K562 (cell line): ENCODE measurements around the gene EMILIN1. TPM values are rescaled to one million over a fixed set of nuclear protein-coding genes. Genes with fewer than 3 reads are reported as not detected.
"Not testable (repeated sequence)": the region's sequence is repeated elsewhere in the genome, so short reads cannot be mapped to it uniquely, and the experiment has no call there.

Experiments used
- ATAC-seq: fragments of 200-7000 bp; cut with Tn5 transposase; 3 replicates; pipeline ENCODE4 v1.9.1; 2020; ENCODE audit warnings: moderate library complexity
- BruUV-seq: library from RNA; stranded (reverse); fragments of 400-500 nt; replicated peaks from 2 replicates; lab custom pipeline; 2021; lab: Mats Ljungman, UMichigan
- CTCF ChIA-PET: fragments of 300-600 bp; formaldehyde crosslinking; extraction: SDS; loops from one replicate; lab custom pipeline; 2021; ENCODE audit warnings: low intra/inter-chr PET ratio; lab: Yijun Ruan, JAX
- POLR2A ChIA-PET: fragments of 300-600, 350-650 bp; sonication (Branson Sonifier 250); formaldehyde crosslinking; extraction: SDS; loops from one replicate; lab custom pipeline; 2021; ENCODE audit warnings: antibody characterized with exemption, inconsistent platforms; lab: Yijun Ruan, JAX
- DNase-seq, 4 experiments: peaks; one replicate each; pipeline versions ENCODE4 v3.0.0 to v3.0.0-alpha.2; 2011 to 2018; ENCODE audit warnings: low spot score in 3 of 4, mixed read lengths in 3 of 4; ENCODE audit errors: extremely low read depth in 1 of 4
- FAIRE-seq: peaks from 2 replicates; lab custom pipeline; 2011; peaks lifted over from hg19 to GRCh38; lab: Jason Lieb, UNC
- H2AFZ ChIP-seq: 2 replicates; pipeline ENCODE4 v1.6.0; 2011; ENCODE audit warnings: low read depth, low read length, control low read depth, inconsistent platforms
- H3K27ac ChIP-seq: fragments of 200-600 bp; 3 replicates; pipeline ENCODE4 v1.8.0; 2011; ENCODE audit warnings: low read depth, mild to moderate bottlenecking, control low read depth, inconsistent platforms, low read length, moderate library complexity, mixed read lengths; ENCODE audit errors: extremely low read depth
- H3K27me3 ChIP-seq, 2 experiments: fragments of 300-600 bp in 1 of 2; 2 replicates in 1 of 2; 3 replicates in 1 of 2; pipeline versions ENCODE4 v1.6.0 to v1.8.0; 2011; ENCODE audit warnings: inconsistent platforms in 2 of 2, low read length in 2 of 2, mild to moderate bottlenecking in 1 of 2, mixed read lengths in 1 of 2, moderate library complexity in 1 of 2; ENCODE audit not compliant: control insufficient read depth in 2 of 2, insufficient read depth in 2 of 2
- H3K36me3 ChIP-seq: fragments of 300-600 bp; 3 replicates; pipeline ENCODE4 v1.8.0; 2011; ENCODE audit warnings: mild to moderate bottlenecking, low read length, inconsistent platforms; ENCODE audit not compliant: control insufficient read depth, insufficient read depth
- H3K4me1 ChIP-seq, 2 experiments: fragments of 200-600 bp in 1 of 2; replicated peaks in 1 of 2; 2 replicates in 1 of 2; 3 replicates in 1 of 2; pipeline versions ENCODE4 v1.5.1 to v1.8.0; 2011; ENCODE audit warnings: inconsistent platforms in 2 of 2, low read length in 2 of 2, mild to moderate bottlenecking in 1 of 2, mixed read lengths in 1 of 2, moderate library complexity in 1 of 2; ENCODE audit not compliant: control insufficient read depth in 2 of 2, insufficient read depth in 2 of 2
- H3K4me2 ChIP-seq: 2 replicates; pipeline ENCODE4 v1.6.1; 2011; ENCODE audit warnings: low read length, control low read depth, inconsistent platforms, mixed read lengths; ENCODE audit not compliant: insufficient read depth
- H3K4me3 ChIP-seq: fragments of 200-600 bp; sonication (generic), shearing (Covaris generic); 2 replicates; pipeline ENCODE4 v1.5.1; 2016; ENCODE audit warnings: control low read depth, inconsistent platforms
- H3K79me2 ChIP-seq: fragments of 200-600 bp; 3 replicates; pipeline ENCODE4 v1.8.0; 2011; ENCODE audit warnings: low read length, inconsistent platforms; ENCODE audit not compliant: control insufficient read depth, insufficient read depth
- H3K9ac ChIP-seq, 2 experiments: 2 replicates each; pipeline versions ENCODE4 v1.6.0 to v1.6.1; 2011; ENCODE audit warnings: low read depth in 2 of 2, low read length in 2 of 2, control low read depth in 1 of 2, inconsistent platforms in 1 of 2, mild to moderate bottlenecking in 1 of 2, mixed read lengths in 1 of 2; ENCODE audit not compliant: insufficient read depth in 1 of 2
- H3K9me1 ChIP-seq: one replicate; pipeline ENCODE4 v1.6.0; 2011; ENCODE audit warnings: inconsistent platforms, mild to moderate bottlenecking, low read length, moderate library complexity; ENCODE audit not compliant: control insufficient read depth, insufficient read depth
- H3K9me3 ChIP-seq: replicated peaks from 2 replicates; pipeline ENCODE4 v1.5.1; 2011; ENCODE audit warnings: low read depth, low read length, inconsistent platforms; ENCODE audit not compliant: control insufficient read depth, insufficient read depth
- H4K20me1 ChIP-seq: replicated peaks from 2 replicates; pipeline ENCODE4 v1.6.1; 2011; ENCODE audit warnings: low read length, inconsistent platforms, mixed read lengths; ENCODE audit not compliant: control insufficient read depth, insufficient read depth
- NFYB ChIP-seq: IDR thresholded peaks from 2 replicates; pipeline ENCODE4 v1.6.1; 2011; ENCODE audit warnings: mild to moderate bottlenecking, moderate library complexity; ENCODE audit not compliant: insufficient read length; ENCODE audit errors: extremely low read depth
- WGBS: fragments of 100-300 bp; shearing (Covaris generic); methylation state at CpG from one replicate; pipeline ENCODE4 v1.1.6; 2016; ENCODE audit warnings: low coverage, mixed read lengths; ENCODE audit not compliant: insufficient coverage; ENCODE audit errors: missing lambda C conversion rate; 5-methylcytosine and 5-hydroxymethylcytosine counted together
- in situ Hi-C: fragments of 300-500 bp; cut with MboI; formaldehyde crosslinking; loops from 4 replicates; pipeline ENCODE4 v1.15.0; 2018; ENCODE audit warnings: inconsistent platforms, mixed read lengths
- intact Hi-C: fragments of 100-400 bp; cut with micrococcal nuclease; formaldehyde crosslinking; loops from 2 replicates; pipeline ENCODE4 v1.14.2; 2022
- polyA plus RNA-seq, 8 experiments: library from polyadenylated mRNA; depleted of rRNA in 4 of 8; stranded (reverse) in 5 of 8; unstranded in 3 of 8; fragments of >200 nt; fragmentation: Nextera tagmentation in 2 of 8; fragmentation: Illumina TruSeq in 1 of 8; extraction: Ambion mirVana in 2 of 8; extraction: Trizol in 1 of 8; gene quantifications; 2 replicates each; pipeline versions ENCODE4 v1.2.1 to v1.2.3, GENCODE V29; 2011 to 2014; ENCODE audit warnings: inconsistent platforms in 1 of 8, missing spikeins in 1 of 8
- total RNA-seq, 7 experiments: library from RNA; depleted of rRNA in 6 of 7; stranded (reverse); fragments of >200 nt in 6 of 7; fragmentation: Illumina TruSeq in 2 of 7; extraction: Trizol in 2 of 7; gene quantifications; 2 replicates each; pipeline versions ENCODE4 v1.2.1 to v1.2.3, GENCODE V29; 2011 to 2021; ENCODE audit warnings: low replicate concordance in 1 of 7

EMILIN1 gene
- total and polyA plus RNA-seq, 9 of the 15 experiments (the other 6 are each of a cell fraction or from before 2014, with no cell fraction given): 0.04 to 2.7 (median 0.54) TPM; not detected in 2

DNA sequence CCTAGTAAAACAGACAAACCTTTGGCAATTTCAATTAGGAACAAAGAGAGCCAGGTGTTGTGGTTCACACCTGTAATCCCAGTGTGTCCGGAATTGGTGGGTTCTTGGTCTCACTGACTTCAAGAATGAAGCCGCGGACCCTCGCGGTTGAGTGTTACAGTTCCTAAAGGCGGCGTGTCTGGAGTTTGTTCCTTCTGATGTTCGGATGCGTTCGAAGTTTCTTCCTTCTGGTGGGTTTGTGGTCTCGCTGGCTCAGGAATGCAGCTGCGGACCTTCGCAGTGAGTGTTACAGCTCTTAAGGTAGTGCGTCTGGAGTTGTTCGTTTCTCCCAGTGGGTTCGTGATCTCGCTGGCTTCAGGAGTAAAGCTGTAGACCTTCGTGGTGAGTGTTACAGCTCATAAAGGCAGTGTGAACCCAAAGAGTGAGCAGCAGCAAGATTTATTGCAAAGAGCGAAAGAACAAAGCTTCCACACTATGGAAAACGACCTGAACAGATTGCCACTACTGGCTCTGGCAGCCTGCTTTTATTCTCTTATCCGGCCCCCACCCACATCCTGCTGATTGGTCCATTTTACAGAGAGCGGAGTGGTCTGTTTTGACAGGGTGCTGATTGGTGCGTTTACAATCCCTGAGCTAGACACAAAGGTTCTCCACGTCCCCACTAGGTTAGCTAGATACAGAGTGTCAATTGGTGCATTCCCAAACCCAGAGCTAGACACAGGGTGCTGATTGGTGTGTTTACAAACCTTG lies 32.4 kb downstream of the EMILIN1 start:
- FAIRE-seq, in situ Hi-C loops, H3K27me3 ChIP-seq, H3K36me3 ChIP-seq, ATAC-seq, H3K9me3 ChIP-seq, H3K27ac ChIP-seq, H3K4me1 ChIP-seq, H3K9ac ChIP-seq, H4K20me1 ChIP-seq, BruUV-seq, H3K4me3 ChIP-seq, H3K4me2 ChIP-seq, H3K9me1 ChIP-seq, intact Hi-C loops, H3K79me2 ChIP-seq, DNase-seq, CTCF ChIA-PET: not testable (repeated sequence)
- peak; percentile 40 for TF ChIP-seq NFYB
- H2AFZ ChIP-seq: peak overlapping the region; percentile 35; the same call in 1 of the 2 replicates
- POLR2A ChIA-PET: interaction anchor here (0.6 to 4.5 kb wide), 3 partner anchors 14 to 230 kb away, joined by 3 to 17 read pairs (median 3); partner anchors contain the start of gene ABHD1
- 64% methylated on average over 24 of the region's 24 CpGs for WGBS

DNA sequence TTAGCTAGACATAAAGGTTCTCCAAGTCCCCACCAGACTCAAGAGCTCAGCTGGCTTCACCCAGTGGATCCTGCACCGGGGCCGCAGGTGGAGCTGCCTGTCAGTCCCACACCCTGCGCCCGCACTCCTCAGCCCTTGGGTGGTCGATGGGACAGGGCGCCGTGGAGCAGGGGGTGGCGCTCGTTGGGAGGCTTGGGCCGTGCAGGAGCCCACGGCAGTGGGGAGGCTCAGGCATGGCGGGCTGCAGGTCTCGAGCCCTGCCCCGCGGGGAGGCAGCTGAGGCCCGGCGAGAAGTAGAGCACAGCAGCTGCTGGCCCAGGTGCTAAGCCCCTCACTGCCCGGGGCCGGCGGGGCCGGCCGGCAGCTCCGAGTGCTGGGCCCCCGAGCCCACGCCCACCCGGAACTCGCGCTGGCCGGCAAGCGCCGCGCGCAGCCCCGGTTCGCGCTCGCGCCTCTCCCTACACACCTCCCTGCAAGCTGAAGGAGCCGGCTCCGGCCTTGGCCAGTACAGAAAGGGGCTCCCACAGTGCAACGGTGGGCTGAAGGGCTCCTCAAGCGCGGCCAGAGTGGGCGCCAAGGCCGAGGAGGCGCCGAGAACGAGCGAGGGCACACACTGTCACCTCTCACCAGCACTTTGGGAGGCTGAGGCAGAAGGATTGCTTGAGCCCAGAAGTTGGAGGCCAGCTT lies 33.1 kb downstream of the EMILIN1 start:
- H2AFZ ChIP-seq, H3K79me2 ChIP-seq, H3K9me1 ChIP-seq, FAIRE-seq, H4K20me1 ChIP-seq, BruUV-seq, H3K36me3 ChIP-seq, ATAC-seq, in situ Hi-C loops, H3K27ac ChIP-seq, H3K9me3 ChIP-seq, CTCF ChIA-PET, H3K4me1 ChIP-seq, H3K4me3 ChIP-seq, H3K27me3 ChIP-seq, DNase-seq, H3K9ac ChIP-seq, H3K4me2 ChIP-seq, intact Hi-C loops: not testable (repeated sequence)
- POLR2A ChIA-PET: interaction anchor here (0.6 to 4.5 kb wide), 3 partner anchors 13 to 264 kb away, joined by 3 to 17 read pairs (median 3); partner anchors contain the start of gene ABHD1
- 76% methylated on average over 19 of the region's 49 CpGs for WGBS
